HG03280 (cell line): ENCODE results near the gene APOD.
"Not testable (repeated sequence)": the region's sequence is repeated elsewhere in the genome, so short reads cannot be mapped to it uniquely, and the experiment has no call there.

ENCODE experiments used
- ATAC-seq: cut with Tn5 transposase; IDR thresholded peaks from one replicate; pipeline ENCODE4 v1.9.1; 2021; ENCODE audit warnings: mild to moderate bottlenecking, moderate library complexity; ENCODE audit not compliant: unreplicated experiment

APOD gene

GRCh38 chr3:195617784-195618659, 34.3 kb upstream of the APOD start:
- ATAC-seq = not testable (repeated sequence)

- not testable (repeated sequence) for ATAC-seq
Measured at GRCh38 chr3:195617134-195617533, 33.4 kb upstream of the APOD start.

GRCh38 chr3:195616681-195617080, 32.9 kb upstream of the APOD start:
- ATAC-seq = no peak

GRCh38 chr3:195615952-195616537, 32.3 kb upstream of the APOD start:
- not testable (repeated sequence) for ATAC-seq

- ATAC-seq = not testable (repeated sequence)
Measured at GRCh38 chr3:195614672-195615504, 31.1 kb upstream of the APOD start.

- no peak for ATAC-seq
Measured at GRCh38 chr3:195613468-195614069, 29.8 kb upstream of the APOD start.

GRCh38 chr3:195612075-195612800, 28.5 kb upstream of the APOD start:
- ATAC-seq = no peak

GRCh38 chr3:195609229-195609628, 25.5 kb upstream of the APOD start:
- ATAC-seq = no peak

- ATAC-seq = not testable (repeated sequence)
Measured at GRCh38 chr3:195601785-195602184, 18.0 kb upstream of the APOD start.

GRCh38 chr3:195601382-195601781, 17.6 kb upstream of the APOD start:
- no peak for ATAC-seq

- not testable (repeated sequence) for ATAC-seq
Measured at GRCh38 chr3:195599926-195600325, 16.2 kb upstream of the APOD start.

GRCh38 chr3:195599516-195599915, 15.8 kb upstream of the APOD start:
- ATAC-seq = not testable (repeated sequence)

- ATAC-seq = no peak
Measured at GRCh38 chr3:195597848-195598247, 14.1 kb upstream of the APOD start.

- no peak for ATAC-seq
Measured at GRCh38 chr3:195597229-195597628, 13.5 kb upstream of the APOD start.

GRCh38 chr3:195596765-195597171, 13.0 kb upstream of the APOD start:
- no peak for ATAC-seq

- no peak for ATAC-seq
Measured at GRCh38 chr3:195595785-195596531, 12.2 kb upstream of the APOD start.

- no peak for ATAC-seq
Measured at GRCh38 chr3:195591852-195592251, 8.1 kb upstream of the APOD start.

GRCh38 chr3:195591220-195591619, 7.5 kb upstream of the APOD start:
- no peak for ATAC-seq

GRCh38 chr3:195590381-195590780, 6.6 kb upstream of the APOD start:
- not testable (repeated sequence) for ATAC-seq

- not testable (repeated sequence) for ATAC-seq
Measured at GRCh38 chr3:195589796-195590195, 6.1 kb upstream of the APOD start.
